ENCODE data around the gene LIN9. TPM values are rescaled to one million over a fixed set of nuclear protein-coding genes. Genes with fewer than 3 reads are reported as not detected.

The LIN9 gene
- total RNA-seq, 2 donors from 2014 or later = 5.5 to 10.3 TPM

DNA sequence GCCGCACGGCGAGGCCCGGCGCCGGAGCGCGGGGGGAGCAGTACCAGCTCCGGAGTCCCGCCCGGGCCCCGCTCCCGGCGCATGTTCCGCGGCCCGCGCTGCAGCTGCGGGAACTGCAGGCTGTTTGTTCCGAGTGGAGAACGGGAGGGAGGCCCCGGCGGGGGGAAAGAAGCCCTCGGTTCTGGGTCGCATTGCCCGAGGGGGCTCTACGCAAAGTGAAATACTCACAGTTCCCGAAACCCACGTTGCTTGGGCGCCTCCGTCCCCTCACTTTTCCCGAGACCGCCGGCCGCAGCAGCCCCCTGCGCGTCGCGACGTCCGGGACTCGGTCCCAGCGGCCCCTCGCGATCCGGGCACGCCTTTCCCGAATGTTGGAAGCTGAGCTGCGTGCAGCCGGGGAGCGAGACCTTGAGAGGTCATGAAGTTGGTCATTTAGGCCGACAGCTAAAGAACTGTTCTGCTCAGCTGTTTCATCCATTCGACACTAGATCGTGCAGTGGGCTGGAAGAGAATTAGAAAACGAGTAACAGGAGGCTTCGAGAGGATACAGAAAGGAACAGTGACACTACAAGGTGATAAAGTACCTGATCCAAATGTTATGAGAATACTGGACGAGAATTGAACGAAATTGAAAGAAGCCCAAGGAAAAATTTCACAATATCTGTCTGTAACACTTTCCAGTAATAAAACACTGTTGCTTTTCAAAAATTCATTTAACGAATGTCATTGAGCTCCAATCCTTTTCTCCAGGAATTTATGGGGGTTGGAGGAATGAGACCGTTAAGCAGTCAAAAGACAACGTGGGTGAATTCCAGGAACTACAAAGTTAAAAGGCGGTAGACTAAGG, 657 bp upstream of the LIN9 start:
- Mint-ChIP-seq H3K27ac (no peak overlapping the region), H3K36me3 (ENCODE audit: low read depth) (no peaks in the 10 kb centered on the region), H3K4me3 (peak overlapping the region; percentile 84), H3K9me3 (no peaks in the 10 kb centered on the region), H3K27me3 (peaks cover 12% of the 10 kb centered on the region), H3K4me1 (no peaks in the 10 kb centered on the region)
- peak; percentile 68 for ATAC-seq (replicated peaks)

DNA sequence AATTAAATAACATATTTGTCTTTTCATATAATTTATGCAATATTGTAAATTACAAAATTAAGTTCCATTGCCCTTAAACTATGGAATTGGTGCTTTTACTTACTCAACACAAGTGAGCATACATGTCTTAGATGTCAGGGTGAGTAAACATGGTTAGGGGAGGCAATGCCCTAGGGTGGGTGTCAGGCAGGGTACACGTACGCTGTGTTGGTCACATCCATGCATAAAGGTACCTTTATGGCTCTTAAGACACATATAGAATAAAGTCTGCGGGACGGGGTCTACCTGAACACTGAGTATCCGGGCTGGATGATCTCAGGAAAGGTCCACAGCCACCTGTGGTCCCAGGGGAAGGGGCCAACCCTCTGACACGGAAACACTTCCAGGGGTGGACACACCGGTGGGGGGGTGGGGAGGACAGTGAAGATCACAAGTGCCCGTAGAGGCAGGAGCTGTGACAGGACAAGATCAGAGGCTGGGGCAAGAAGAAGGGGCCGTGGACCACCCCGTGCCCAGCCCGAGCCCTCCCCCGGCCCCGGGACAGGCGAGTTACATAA, 720 bp downstream of the LIN9 start:
- Mint-ChIP-seq H3K27me3 (peaks cover 12% of the 10 kb centered on the region), H3K9me3 (no peaks in the 10 kb centered on the region), H3K36me3 (ENCODE audit: low read depth) (no peaks in the 10 kb centered on the region), H3K27ac (peak overlapping the region; percentile 79), H3K4me3 (peak overlapping the region; percentile 84), H3K4me1 (no peaks in the 10 kb centered on the region)
- no peak for ATAC-seq (replicated peaks)

DNA sequence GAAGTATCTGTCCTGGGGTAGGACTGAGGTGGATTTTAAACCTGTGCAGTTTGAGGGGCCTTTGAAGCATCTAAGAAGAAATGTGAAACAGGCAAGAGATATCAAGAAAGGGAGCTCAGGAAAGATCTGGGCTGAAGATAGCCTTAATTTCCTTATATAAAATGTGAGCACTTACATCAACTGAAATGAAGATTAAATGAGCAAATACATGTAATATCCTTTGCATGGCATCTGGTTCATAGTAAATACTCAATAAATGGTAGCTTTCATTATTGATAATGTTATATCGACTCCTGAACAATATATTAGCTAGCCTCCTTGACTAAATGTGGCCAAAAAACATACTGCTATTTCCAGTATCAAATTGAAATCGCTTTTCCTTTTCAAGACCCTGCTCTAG, 2.5 kb downstream of the LIN9 start:
- H3K4me3 Mint-ChIP-seq = no peak overlapping the region

DNA sequence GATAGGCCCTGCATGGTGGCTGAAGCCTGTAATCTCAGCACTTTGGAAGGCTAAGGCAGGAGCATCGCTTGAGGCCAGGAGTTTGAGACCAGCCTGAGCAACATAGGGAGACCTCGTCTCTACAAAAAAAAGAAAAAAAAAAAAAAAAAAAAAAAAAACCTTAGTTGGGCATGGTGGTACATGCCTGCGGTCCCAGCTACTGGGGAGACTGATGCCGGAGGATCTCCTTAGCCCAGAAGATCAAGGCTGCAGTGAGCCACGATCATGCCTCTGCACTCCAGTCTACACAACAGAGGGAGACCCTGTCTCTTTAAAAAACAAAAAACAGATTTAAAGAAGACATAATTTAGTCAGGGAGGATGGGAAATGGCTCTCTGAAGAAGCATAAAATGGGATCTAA, 3.8 kb downstream of the LIN9 start:
- ATAC-seq (replicated peaks) = no peak
- Mint-ChIP-seq H3K4me1 (no peaks in the 10 kb centered on the region), H3K27ac (no peak overlapping the region), H3K4me3 (no peak overlapping the region), H3K9me3 (no peaks in the 10 kb centered on the region), H3K27me3 (peaks cover 6% of the 10 kb centered on the region), H3K36me3 (ENCODE audit: low read depth) (no peaks in the 10 kb centered on the region)

More for the DNA sequence above, 2.5 kb downstream of the LIN9 start:
- Mint-ChIP-seq H3K27ac (no peak overlapping the region), H3K27me3 (peaks cover 12% of the 10 kb centered on the region), H3K9me3 (no peaks in the 10 kb centered on the region), H3K4me1 (no peaks in the 10 kb centered on the region), H3K36me3 (ENCODE audit: low read depth) (no peaks in the 10 kb centered on the region)
- ATAC-seq (replicated peaks) = no peak

DNA sequence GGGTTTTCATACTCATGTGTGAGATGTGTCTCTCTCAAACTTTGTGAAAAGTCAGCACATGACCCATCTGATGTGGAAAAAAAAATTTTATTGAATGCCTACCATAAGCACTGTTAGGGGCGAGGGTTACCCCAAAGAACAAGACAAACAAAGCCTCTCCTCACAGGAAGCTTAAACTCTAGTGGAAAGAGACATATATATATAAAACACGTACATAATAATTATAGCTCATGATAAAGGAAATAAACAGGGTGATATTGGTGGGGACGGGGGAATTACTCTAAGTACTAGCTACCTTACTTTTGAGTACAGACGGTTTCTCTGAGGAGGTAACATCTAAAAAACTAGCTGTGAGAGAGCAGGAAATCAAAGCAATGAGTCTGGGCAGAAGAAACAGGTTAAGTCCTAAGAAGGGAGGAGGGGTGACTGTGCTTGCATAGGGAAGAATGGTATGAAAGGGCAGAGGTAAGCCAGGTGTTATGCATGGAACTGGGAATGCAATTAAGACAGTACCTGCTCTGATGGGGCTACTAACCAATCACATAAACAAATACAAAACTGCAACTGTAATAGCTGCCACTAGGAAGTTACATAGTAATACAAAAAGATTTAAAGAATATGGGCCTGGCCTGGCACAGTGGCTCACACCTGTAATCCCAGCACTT, 4.5 kb downstream of the LIN9 start:
- Mint-ChIP-seq H3K27me3 (no peaks in the 10 kb centered on the region), H3K27ac (no peak overlapping the region), H3K36me3 (ENCODE audit: low read depth) (peaks cover 2% of the 10 kb centered on the region), H3K4me3 (no peak overlapping the region), H3K9me3 (no peaks in the 10 kb centered on the region), H3K4me1 (no peaks in the 10 kb centered on the region)
- ATAC-seq (replicated peaks) = no peak

DNA sequence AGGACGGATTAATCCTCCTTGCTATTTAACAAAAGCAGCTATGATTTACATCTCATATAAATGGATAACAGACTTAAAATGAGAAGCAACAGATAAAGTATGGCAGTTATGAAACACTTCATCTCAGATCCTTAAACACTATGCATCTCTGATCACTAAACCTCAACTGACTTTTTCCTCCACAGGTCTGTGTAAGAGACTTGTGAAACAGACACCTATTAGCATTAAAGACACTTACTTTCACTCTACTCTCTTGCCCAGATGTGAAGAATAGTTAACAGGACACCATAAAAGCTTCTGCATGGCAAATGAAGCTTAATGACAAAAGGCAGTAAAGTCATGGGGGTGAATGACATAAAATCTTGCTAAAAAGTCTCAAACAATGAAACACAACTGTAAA, 6.2 kb downstream of the LIN9 start:
- H3K4me3 Mint-ChIP-seq = no peak overlapping the region
- no peaks in the 10 kb centered on the region for H3K27me3 Mint-ChIP-seq
- no peaks in the 10 kb centered on the region for H3K4me1 Mint-ChIP-seq
- no peak overlapping the region for H3K27ac Mint-ChIP-seq
- peaks cover 19% of the 10 kb centered on the region for H3K36me3 Mint-ChIP-seq (ENCODE audit: low read depth)
- H3K9me3 Mint-ChIP-seq = no peaks in the 10 kb centered on the region
- no peak for ATAC-seq (replicated peaks)

DNA sequence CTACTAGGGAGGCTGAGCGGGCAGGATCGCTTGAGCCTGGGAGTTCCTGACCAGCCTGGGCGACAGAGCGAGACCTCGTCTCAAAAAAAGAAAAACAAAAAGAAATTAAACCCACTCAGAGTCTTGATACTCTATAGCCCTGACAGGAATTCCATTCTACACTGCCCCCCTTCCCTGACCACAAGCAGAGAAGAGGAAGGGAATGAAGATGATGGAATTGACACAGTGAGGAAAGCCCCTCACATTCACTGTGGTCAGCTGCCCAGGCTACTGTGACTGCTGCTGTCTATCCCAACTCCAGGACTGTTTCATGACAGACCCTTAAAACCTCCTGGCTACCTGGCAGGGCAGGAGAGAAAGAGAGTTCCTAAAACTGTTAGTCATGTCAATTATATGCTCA, 12.1 kb downstream of the LIN9 start:
- H3K27ac Mint-ChIP-seq = no peak overlapping the region
- no peaks in the 10 kb centered on the region for H3K4me1 Mint-ChIP-seq
- peaks cover 69% of the 10 kb centered on the region for H3K36me3 Mint-ChIP-seq (ENCODE audit: low read depth)
- no peaks in the 10 kb centered on the region for H3K27me3 Mint-ChIP-seq
- ATAC-seq (replicated peaks) = no peak
- no peak overlapping the region for H3K4me3 Mint-ChIP-seq
- H3K9me3 Mint-ChIP-seq = no peaks in the 10 kb centered on the region

DNA sequence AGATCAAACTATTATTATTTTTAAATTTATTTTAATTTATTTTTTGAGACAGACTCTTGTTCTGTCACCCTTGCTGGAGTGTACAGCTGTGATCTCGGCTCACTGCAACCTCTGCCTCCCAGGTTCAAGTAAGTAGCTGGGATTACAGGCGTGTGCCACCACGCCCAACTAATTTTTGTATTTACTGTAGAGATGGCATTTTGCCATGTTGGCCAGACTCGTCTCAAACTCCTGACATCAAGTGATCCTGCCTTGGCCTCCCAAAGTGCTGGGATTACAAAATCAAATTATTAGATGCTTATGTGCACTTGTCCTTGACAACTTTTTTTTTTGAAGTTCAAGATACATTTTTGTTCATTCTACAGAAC, 15.4 kb downstream of the LIN9 start:
- Mint-ChIP-seq H3K9me3 (no peaks in the 10 kb centered on the region), H3K27me3 (no peaks in the 10 kb centered on the region), H3K4me1 (no peaks in the 10 kb centered on the region), H3K36me3 (ENCODE audit: low read depth) (peaks cover 64% of the 10 kb centered on the region), H3K27ac (no peak overlapping the region), H3K4me3 (no peak overlapping the region)
- ATAC-seq (replicated peaks) = no peak

DNA sequence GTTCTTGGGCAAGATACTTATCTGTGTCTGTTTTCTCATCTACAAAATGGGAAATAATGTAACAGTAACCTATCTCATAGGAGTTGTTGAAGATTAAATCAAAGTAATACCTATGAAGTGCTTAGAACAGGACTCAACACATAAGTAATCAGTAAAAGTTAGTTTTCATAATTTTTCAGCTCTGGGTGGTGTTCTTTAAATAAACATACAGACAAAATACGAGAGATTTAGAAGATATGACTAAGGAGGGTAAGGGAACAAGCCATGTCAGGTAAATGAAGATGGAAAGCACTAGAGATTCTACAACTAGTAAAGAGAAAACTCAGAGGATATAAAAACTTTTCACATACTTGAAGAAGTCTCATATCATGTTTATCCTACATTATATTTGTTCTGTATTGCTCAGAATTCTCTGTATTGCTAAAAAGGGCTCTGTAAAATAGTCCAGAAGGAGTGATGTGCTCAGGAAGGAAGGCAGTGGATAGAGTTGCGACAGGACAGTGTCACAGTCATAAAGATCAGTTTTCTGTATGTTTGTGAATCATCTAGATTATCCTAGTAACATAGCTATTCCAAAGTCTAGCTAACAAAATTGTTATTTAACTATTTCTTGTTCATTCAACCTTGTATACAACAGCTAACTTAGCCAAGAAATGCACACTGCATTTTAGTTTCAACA, 16.0 kb downstream of the LIN9 start:
- Mint-ChIP-seq H3K36me3 (ENCODE audit: low read depth) (peaks cover 63% of the 10 kb centered on the region), H3K27me3 (no peaks in the 10 kb centered on the region), H3K4me1 (no peaks in the 10 kb centered on the region), H3K4me3 (no peak overlapping the region), H3K27ac (no peak overlapping the region), H3K9me3 (no peaks in the 10 kb centered on the region)
- no peak for ATAC-seq (replicated peaks)

DNA sequence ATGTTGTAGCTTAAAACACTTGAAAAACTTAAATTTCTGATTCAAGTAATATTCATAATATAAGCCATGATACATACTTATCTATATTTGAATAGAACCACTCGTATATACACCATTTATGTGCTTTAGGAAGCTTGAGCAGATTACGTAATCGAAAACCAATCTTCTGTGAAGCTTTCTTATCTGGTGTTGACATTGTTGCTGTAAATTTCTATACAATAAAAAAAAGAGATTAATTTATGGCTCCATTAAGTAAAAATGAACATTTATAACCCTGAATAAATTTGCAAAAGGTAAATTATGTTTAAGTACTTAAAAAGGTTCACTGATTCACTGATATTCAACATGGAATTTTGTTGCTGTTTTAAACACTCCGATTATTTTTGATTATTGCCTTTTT, 21.4 kb downstream of the LIN9 start:
- no peak overlapping the region for H3K4me3 Mint-ChIP-seq
- H3K27me3 Mint-ChIP-seq = no peaks in the 10 kb centered on the region
- no peaks in the 10 kb centered on the region for H3K9me3 Mint-ChIP-seq
- no peak for ATAC-seq (replicated peaks)
- H3K36me3 Mint-ChIP-seq (ENCODE audit: low read depth) = peaks cover 37% of the 10 kb centered on the region
- no peak overlapping the region for H3K27ac Mint-ChIP-seq
- no peaks in the 10 kb centered on the region for H3K4me1 Mint-ChIP-seq

DNA sequence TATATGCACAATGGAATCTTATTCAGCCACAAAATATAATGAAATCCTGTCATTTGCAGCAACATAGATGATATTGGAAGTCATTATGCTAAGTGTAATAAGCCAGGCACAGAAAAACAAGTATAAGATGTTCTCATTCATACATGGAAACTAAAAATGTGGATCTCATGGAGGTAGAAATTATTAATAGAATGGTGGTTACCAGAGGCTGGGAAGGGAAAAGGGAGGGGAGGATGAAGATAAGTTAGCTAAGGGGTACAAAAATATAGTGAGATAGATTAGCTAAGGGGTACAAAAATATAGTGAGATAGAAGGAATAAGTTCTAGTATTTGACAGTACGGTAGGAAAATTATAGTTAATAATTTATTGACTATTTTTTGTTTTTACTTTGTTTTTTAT, 27.9 kb downstream of the LIN9 start:
- no peak overlapping the region for H3K27ac Mint-ChIP-seq
- no peak overlapping the region for H3K4me3 Mint-ChIP-seq
- H3K36me3 Mint-ChIP-seq (ENCODE audit: low read depth) = peaks cover 20% of the 10 kb centered on the region
- H3K4me1 Mint-ChIP-seq = no peaks in the 10 kb centered on the region
- ATAC-seq (replicated peaks) = no peak
- H3K27me3 Mint-ChIP-seq = no peaks in the 10 kb centered on the region
- H3K9me3 Mint-ChIP-seq = no peaks in the 10 kb centered on the region

DNA sequence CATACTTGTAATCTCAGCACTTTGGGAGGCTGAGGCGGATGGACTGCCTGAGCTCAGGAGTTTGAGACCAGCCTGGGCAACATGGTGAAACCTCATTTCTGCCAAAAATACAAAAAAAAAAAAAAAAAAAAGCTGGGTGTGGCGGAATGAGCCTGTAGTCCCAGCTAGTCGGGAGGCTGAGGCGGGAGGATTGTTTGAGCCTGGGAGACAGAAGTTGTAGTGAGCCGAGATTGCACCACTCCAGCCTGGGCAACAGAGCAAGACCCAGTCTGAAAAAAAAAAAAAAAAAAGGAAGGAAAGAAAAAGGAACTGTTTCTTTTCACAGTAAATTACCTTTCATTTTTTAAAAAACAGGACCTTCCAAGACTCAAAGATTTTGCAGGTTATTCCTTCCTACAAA, 29.5 kb downstream of the LIN9 start:
- Mint-ChIP-seq H3K4me3 (no peak overlapping the region), H3K36me3 (ENCODE audit: low read depth) (peaks cover 16% of the 10 kb centered on the region), H3K27ac (no peak overlapping the region), H3K4me1 (no peaks in the 10 kb centered on the region), H3K27me3 (no peaks in the 10 kb centered on the region), H3K9me3 (no peaks in the 10 kb centered on the region)
- no peak for ATAC-seq (replicated peaks)

DNA sequence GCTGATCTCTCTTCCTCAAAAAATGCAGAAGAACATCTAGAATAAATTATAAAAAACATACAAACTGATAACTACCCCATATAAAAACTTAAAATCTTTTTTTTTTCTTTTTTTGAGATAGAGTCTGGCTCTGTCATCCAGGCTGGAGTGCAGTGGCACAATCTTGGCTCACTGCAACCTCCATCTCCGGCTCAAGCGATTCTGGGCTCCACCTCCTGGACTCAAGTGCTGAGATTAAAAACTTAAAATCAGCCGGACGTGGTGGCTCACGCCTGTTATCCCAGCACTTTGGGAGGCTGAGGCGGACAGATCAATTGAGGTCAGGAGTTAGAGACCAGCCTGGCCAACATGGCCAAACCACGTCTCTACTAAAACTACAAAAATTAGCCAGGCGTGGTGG, 31.1 kb downstream of the LIN9 start:
- Mint-ChIP-seq H3K4me3 (no peak overlapping the region), H3K9me3 (no peaks in the 10 kb centered on the region), H3K27ac (no peak overlapping the region), H3K4me1 (no peaks in the 10 kb centered on the region), H3K36me3 (ENCODE audit: low read depth) (peaks cover 11% of the 10 kb centered on the region), H3K27me3 (no peaks in the 10 kb centered on the region)
- no peak for ATAC-seq (replicated peaks)

DNA sequence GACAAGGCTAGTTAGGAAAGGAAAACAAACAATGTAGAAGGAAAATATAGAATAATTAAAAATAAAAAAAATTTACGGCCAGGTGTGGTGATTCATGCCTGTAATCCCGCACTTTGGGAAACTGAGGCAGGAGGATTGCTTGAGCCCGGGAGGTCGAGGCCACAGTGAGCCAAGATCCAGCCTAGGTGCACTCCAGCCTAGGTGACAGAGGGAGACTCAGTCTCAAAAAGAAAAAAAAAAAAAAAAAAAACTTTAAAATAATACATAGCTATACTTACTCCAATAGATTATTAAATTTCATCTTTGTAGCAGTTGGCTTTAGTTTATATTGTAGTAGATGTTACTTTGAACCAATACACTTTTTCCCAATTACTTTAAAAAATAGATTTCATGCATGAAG, 32.0 kb downstream of the LIN9 start:
- Mint-ChIP-seq H3K27me3 (no peaks in the 10 kb centered on the region), H3K4me3 (no peak overlapping the region), H3K36me3 (ENCODE audit: low read depth) (peaks cover 11% of the 10 kb centered on the region), H3K4me1 (no peaks in the 10 kb centered on the region), H3K27ac (no peak overlapping the region), H3K9me3 (no peaks in the 10 kb centered on the region)
- ATAC-seq (replicated peaks) = no peak

Data from activated T-helper 17 cell treated with anti-CD3 and anti-CD28 coated beads, Interleukin-2, amount 50 U/mL, for 72 hours (primary cell).